ENCODE measurements around the gene TTC39A.
"Not testable (repeated sequence)": the region's sequence is repeated elsewhere in the genome, so short reads cannot be mapped to it uniquely, and the experiment has no call there.

DNA sequence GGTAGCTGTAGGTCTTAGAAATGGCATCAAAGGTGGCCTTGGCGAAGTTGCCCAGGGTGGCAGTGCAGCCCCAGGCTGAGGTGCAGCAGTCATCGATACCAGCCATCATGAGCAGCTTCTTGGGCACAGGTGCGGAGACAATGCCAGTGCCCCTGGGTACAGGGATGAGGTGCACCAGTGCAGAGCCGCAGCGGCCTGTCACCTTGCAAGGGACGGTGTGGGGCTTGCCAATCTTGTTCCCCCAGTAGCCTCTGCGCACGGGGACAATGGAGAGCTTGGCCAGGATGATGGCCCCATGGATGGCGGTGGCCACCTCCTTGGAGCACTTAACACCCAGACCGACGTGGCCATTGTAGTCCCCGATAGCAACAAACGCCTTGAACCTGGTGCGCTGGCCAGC is 79.6 kb downstream of the TTC39A start:
- TF ChIP-seq, protein P1, sequence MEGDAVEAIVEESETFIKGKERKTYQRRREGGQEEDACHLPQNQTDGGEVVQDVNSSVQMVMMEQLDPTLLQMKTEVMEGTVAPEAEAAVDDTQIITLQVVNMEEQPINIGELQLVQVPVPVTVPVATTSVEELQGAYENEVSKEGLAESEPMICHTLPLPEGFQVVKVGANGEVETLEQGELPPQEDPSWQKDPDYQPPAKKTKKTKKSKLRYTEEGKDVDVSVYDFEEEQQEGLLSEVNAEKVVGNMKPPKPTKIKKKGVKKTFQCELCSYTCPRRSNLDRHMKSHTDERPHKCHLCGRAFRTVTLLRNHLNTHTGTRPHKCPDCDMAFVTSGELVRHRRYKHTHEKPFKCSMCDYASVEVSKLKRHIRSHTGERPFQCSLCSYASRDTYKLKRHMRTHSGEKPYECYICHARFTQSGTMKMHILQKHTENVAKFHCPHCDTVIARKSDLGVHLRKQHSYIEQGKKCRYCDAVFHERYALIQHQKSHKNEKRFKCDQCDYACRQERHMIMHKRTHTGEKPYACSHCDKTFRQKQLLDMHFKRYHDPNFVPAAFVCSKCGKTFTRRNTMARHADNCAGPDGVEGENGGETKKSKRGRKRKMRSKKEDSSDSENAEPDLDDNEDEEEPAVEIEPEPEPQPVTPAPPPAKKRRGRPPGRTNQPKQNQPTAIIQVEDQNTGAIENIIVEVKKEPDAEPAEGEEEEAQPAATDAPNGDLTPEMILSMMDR (IDR thresholded peaks at IDR 0.05) = not testable (repeated sequence)
- not testable (repeated sequence) for TF ChIP-seq POLR2A, EP300, POLR2AphosphoS5 (IDR thresholded peaks at IDR 0.05)

Data from gastroesophageal sphincter (tissue), 3 donors.